Mesothelial cell of epicardium (in vitro differentiated cells): Measurements from ENCODE around the gene CERCAM. TPM values are rescaled to one million over a fixed set of nuclear protein-coding genes. Genes with fewer than 3 reads are reported as not detected.

Experiments
- DNase-seq, 2 experiments: peaks; one replicate each; pipeline ENCODE4 v3.0.0; 2021; ENCODE audit warnings: low spot score in 2 of 2; ENCODE audit not compliant: unreplicated experiment in 2 of 2
- H3K27ac Mint-ChIP-seq: 2 replicates; pipeline ENCODE4 v1.8.0; 2021; ENCODE audit warnings: mixed read lengths
- H3K27me3 Mint-ChIP-seq: 2 replicates; pipeline ENCODE4 v1.8.0; 2021; ENCODE audit warnings: low read depth, mixed read lengths
- H3K36me3 Mint-ChIP-seq: 2 replicates; pipeline ENCODE4 v1.8.0; 2021; ENCODE audit warnings: mixed read lengths
- H3K4me1 Mint-ChIP-seq: 2 replicates; pipeline ENCODE4 v1.8.0; 2021; ENCODE audit warnings: mixed read lengths
- H3K4me3 Mint-ChIP-seq: 2 replicates; pipeline ENCODE4 v1.8.0; 2021; ENCODE audit warnings: mild to moderate bottlenecking, moderate library complexity, mixed read lengths
- H3K9me3 Mint-ChIP-seq: 2 replicates; pipeline ENCODE4 v1.8.0; 2021; ENCODE audit warnings: mixed read lengths
- CTCF ChIP-seq: fragments of 200-600 bp; sonication (generic); IDR thresholded peaks from one replicate; pipeline ENCODE4 v1.5.0; 2021; ENCODE audit warnings: antibody characterized with exemption; ENCODE audit not compliant: unreplicated experiment
- total RNA-seq: library from RNA; stranded (reverse); gene quantifications from 3 replicates; pipeline ENCODE4 v1.2.1, GENCODE V29; 2021

Gene CERCAM
- total RNA-seq, 1 donor from 2014 or later: 141 TPM

DNA sequence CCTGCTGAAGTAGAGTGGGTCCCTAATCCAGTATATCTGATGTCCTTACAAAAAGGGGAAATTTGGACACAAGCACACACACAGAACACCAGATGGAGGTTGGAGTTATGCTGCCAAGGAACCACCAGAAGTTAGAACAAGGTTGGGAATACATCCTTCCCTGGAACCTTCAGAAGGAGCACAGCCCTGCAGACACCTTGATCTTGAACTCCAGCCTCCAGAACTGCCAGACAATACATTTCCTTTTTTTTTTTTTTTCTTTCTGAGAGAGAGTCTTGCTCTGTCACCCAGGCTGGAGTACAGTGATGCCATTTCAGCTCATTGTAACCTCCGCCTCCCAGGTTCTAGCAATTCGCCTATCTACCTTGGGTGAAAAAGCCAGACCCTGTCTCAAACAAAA, 28.1 kb downstream of the CERCAM start:
- Mint-ChIP-seq H3K4me1 (no peaks in the 10 kb centered on the region), H3K27me3 (peaks cover 6% of the 10 kb centered on the region), H3K9me3 (no peaks in the 10 kb centered on the region), H3K4me3 (no peak overlapping the region), H3K27ac (no peak overlapping the region), H3K36me3 (no peaks in the 10 kb centered on the region)
- no peak for TF ChIP-seq CTCF
- DNase-seq: no peak

DNA sequence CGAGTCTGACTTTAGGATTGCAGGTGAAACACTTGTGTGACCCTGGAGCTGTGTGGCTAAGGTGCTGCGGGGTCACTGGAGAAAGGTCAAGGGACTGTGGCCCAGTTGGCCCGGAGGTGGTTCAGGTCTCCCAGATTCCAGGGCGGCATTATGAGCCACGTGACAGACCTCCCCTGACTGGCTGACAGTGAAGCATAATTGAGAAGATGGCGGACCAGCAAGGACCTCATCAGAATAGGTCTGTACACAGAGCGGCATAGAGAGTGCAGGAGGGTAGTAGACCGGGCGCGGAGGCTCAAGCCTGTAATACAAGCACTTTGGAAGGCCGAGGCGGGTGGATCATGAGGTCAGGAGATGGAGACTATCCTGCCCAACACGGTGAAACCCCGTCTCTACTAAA, 34.3 kb downstream of the CERCAM start:
- DNase-seq: no peak
- peaks cover 2% of the 10 kb centered on the region for H3K36me3 Mint-ChIP-seq
- H3K27ac Mint-ChIP-seq: peak overlapping the region; percentile 53
- H3K9me3 Mint-ChIP-seq: no peaks in the 10 kb centered on the region
- H3K4me3 Mint-ChIP-seq: peak overlapping the region; percentile 85
- H3K4me1 Mint-ChIP-seq: peaks cover 9% of the 10 kb centered on the region
- TF ChIP-seq CTCF: no peak
- no peaks in the 10 kb centered on the region for H3K27me3 Mint-ChIP-seq

- H3K36me3 Mint-ChIP-seq: peaks cover 6% of the 10 kb centered on the region
- peak within 1 kb of the TSS; percentile 96 for H3K27ac Mint-ChIP-seq
- no peaks in the 10 kb centered on the region for H3K9me3 Mint-ChIP-seq
- peak within 1 kb of the TSS; percentile 85 for H3K4me3 Mint-ChIP-seq
- no peak for TF ChIP-seq CTCF
- peaks cover 9% of the 10 kb centered on the region for H3K4me1 Mint-ChIP-seq
- no peaks in the 10 kb centered on the region for H3K27me3 Mint-ChIP-seq
- DNase-seq: peak; percentile 95 to 98
Measured at GRCh38 chr9:128455849-128456612, 35.4 kb downstream of the CERCAM start, which contains the start of gene ODF2. TSS of gene ODF2 (plus strand) at chr9:128456006. CDS start at chr9:128456092, 86 bp downstream.

GRCh38 chr9:128456613-128457061, 36.0 kb downstream of the CERCAM start:
- H3K36me3 Mint-ChIP-seq: peaks cover 6% of the 10 kb centered on the region
- DNase-seq: peak in 1 of 2 experiments; percentile 55
- H3K4me3 Mint-ChIP-seq: peak overlapping the region; percentile 85

GRCh38 chr9:128457207-128457606, 36.5 kb downstream of the CERCAM start:
- Mint-ChIP-seq H3K4me3 (peak overlapping the region; percentile 85), H3K27ac (no peak overlapping the region), H3K27me3 (no peaks in the 10 kb centered on the region), H3K4me1 (peaks cover 9% of the 10 kb centered on the region), H3K36me3 (peaks cover 6% of the 10 kb centered on the region), H3K9me3 (no peaks in the 10 kb centered on the region)
- DNase-seq: no peak
- TF ChIP-seq CTCF: no peak

More at GRCh38 chr9:128456613-128457061, 36.0 kb downstream of the CERCAM start:
- H3K4me1 Mint-ChIP-seq: peaks cover 9% of the 10 kb centered on the region
- no peak for TF ChIP-seq CTCF
- peak overlapping the region; percentile 90 for H3K27ac Mint-ChIP-seq
- no peaks in the 10 kb centered on the region for H3K9me3 Mint-ChIP-seq
- H3K27me3 Mint-ChIP-seq: no peaks in the 10 kb centered on the region
